Endothelial cell of umbilical vein (primary cell): ENCODE measurements around the gene RAB42. TPM values are rescaled to one million over a fixed set of nuclear protein-coding genes. Genes with fewer than 3 reads are reported as not detected.

Source experiments
- BruUV-seq: library from RNA; stranded (reverse); fragments of 400-500 nt; replicated peaks from 2 replicates; lab custom pipeline; 2021; lab: Mats Ljungman, UMichigan
- CTCF ChIA-PET: fragments of 300-600, 350-600 bp; sonication (Branson Sonifier 250); formaldehyde crosslinking; loops from one replicate; lab custom pipeline; 2021; ENCODE audit warnings: antibody characterized with exemption, inconsistent platforms; lab: Charles Lee
- POLR2A ChIA-PET: fragments of 300-600, 350-600 bp; sonication (Branson Sonifier 250); formaldehyde crosslinking; loops from one replicate; lab custom pipeline; 2021; ENCODE audit warnings: antibody characterized with exemption, inconsistent platforms; lab: Charles Lee
- DNase-seq: peaks from one replicate; pipeline ENCODE4 v3.0.0-alpha.2; 2011; ENCODE audit warnings: low read depth, low spot score
- FAIRE-seq: peaks from 2 replicates; lab custom pipeline; 2011; peaks lifted over from hg19 to GRCh38; lab: Jason Lieb, UNC
- H2AFZ ChIP-seq: 2 replicates; pipeline ENCODE4 v1.6.0; 2012; ENCODE audit warnings: low read depth, low read length, control low read depth, inconsistent platforms
- H3K27ac ChIP-seq: 2 replicates; pipeline ENCODE4 v1.5.1; 2011; ENCODE audit warnings: low read depth, mild to moderate bottlenecking, control low read depth, low read length, moderate library complexity; ENCODE audit not compliant: insufficient read depth
- H3K27me3 ChIP-seq, 2 experiments: 2 replicates each; pipeline versions ENCODE4 v1.6.0 to v1.6.1; 2011; ENCODE audit warnings: low read length in 2 of 2, mixed read lengths in 1 of 2; ENCODE audit not compliant: control insufficient read depth in 2 of 2, insufficient read depth in 2 of 2
- H3K36me3 ChIP-seq, 2 experiments: 2 replicates in 1 of 2; 3 replicates in 1 of 2; pipeline ENCODE4 v1.5.1; 2011; ENCODE audit warnings: low read length in 2 of 2, mild to moderate bottlenecking in 1 of 2, moderate library complexity in 1 of 2; ENCODE audit not compliant: control insufficient read depth in 2 of 2, insufficient read depth in 2 of 2; ENCODE audit errors: extremely low read depth in 1 of 2
- H3K4me1 ChIP-seq: 3 replicates; pipeline ENCODE4 v1.5.1; 2011; ENCODE audit warnings: mild to moderate bottlenecking, low read length; ENCODE audit not compliant: control insufficient read depth, insufficient read depth; ENCODE audit errors: extremely low read depth
- H3K4me2 ChIP-seq: 2 replicates; pipeline ENCODE4 v1.6.1; 2011; ENCODE audit warnings: low read length, control low read depth, mixed read lengths; ENCODE audit not compliant: insufficient read depth
- H3K4me3 ChIP-seq, 3 experiments: fragments of 200-600 bp in 1 of 3; sonication (generic), shearing (Covaris generic) in 1 of 3; replicated peaks in 1 of 3; 2 replicates each; pipeline ENCODE4 v1.5.1; 2011 to 2016; ENCODE audit warnings: control low read depth in 3 of 3, low read length in 3 of 3, mild to moderate bottlenecking in 2 of 3, inconsistent platforms in 1 of 3, low read depth in 1 of 3, moderate library complexity in 1 of 3; ENCODE audit not compliant: insufficient read depth in 1 of 3
- H3K79me2 ChIP-seq: 2 replicates; pipeline ENCODE4 v1.6.0; 2012; ENCODE audit warnings: low read length, inconsistent platforms; ENCODE audit not compliant: control insufficient read depth, insufficient read depth
- H3K9ac ChIP-seq: replicated peaks from 2 replicates; pipeline ENCODE3; 2011; ENCODE audit warnings: low read length, control low read depth; ENCODE audit not compliant: insufficient read depth; ENCODE audit errors: extremely low read depth
- H3K9me1 ChIP-seq: replicated peaks from 3 replicates; pipeline ENCODE4 v1.6.0; 2011; ENCODE audit warnings: mild to moderate bottlenecking, low read length; ENCODE audit not compliant: control insufficient read depth, insufficient read depth; ENCODE audit errors: extremely low read depth
- H3K9me3 ChIP-seq: replicated peaks from 2 replicates; pipeline ENCODE4 v1.5.1; 2012; ENCODE audit warnings: low read length, inconsistent platforms; ENCODE audit not compliant: control insufficient read depth, insufficient read depth
- H4K20me1 ChIP-seq: replicated peaks from 2 replicates; pipeline ENCODE3; 2011; ENCODE audit warnings: mild to moderate bottlenecking, low read length; ENCODE audit not compliant: control insufficient read depth, insufficient read depth; ENCODE audit errors: extremely low read depth
- EZH2 ChIP-seq: IDR thresholded peaks from 2 replicates; pipeline ENCODE4 v1.6.1; 2012; ENCODE audit warnings: borderline replicate concordance, low read depth, mild to moderate bottlenecking, moderate library complexity, low read length, inconsistent platforms; ENCODE audit not compliant: severe bottlenecking
- FOS ChIP-seq: IDR thresholded peaks from 2 replicates; pipeline ENCODE4 v1.6.1; 2011; ENCODE audit warnings: mild to moderate bottlenecking, low read length, moderate library complexity, borderline replicate concordance; ENCODE audit not compliant: insufficient read depth
- GATA2 ChIP-seq: IDR thresholded peaks from 2 replicates; pipeline ENCODE4 v1.7.0; 2011; ENCODE audit warnings: low read depth, mild to moderate bottlenecking, moderate library complexity, mixed read lengths, low read length; ENCODE audit not compliant: insufficient read length, insufficient read depth
- JUN ChIP-seq: IDR thresholded peaks from 2 replicates; pipeline ENCODE4 v1.6.1; 2011; ENCODE audit warnings: borderline replicate concordance, low read depth; ENCODE audit not compliant: insufficient read length, insufficient read depth
- MYC ChIP-seq: IDR thresholded peaks from one replicate; pipeline ENCODE4 v1.6.1; 2011; ENCODE audit warnings: mild to moderate bottlenecking, low read depth, low read length
- POLR2A ChIP-seq: IDR thresholded peaks from 2 replicates; pipeline ENCODE4 v1.6.1; 2012; ENCODE audit warnings: low read depth, mild to moderate bottlenecking, control low read depth, low read length
- POLR2AphosphoS5 ChIP-seq: IDR thresholded peaks from 2 replicates; pipeline ENCODE4 v1.6.1; 2012; ENCODE audit warnings: low read depth, mild to moderate bottlenecking, control low read depth, low read length, moderate library complexity; ENCODE audit not compliant: insufficient read depth
- dilution Hi-C: fragments of 300-500 bp; cut with MboI; formaldehyde crosslinking; loops from one replicate; pipeline ENCODE4 v1.15.0; 2019; ENCODE audit warnings: low sequenced_read_pairs; ENCODE audit not compliant: extremely low pct_ligation_motif_present
- intact Hi-C: fragments of 100-400 bp; cut with micrococcal nuclease; formaldehyde crosslinking; loops from one replicate; pipeline ENCODE4 v1.10.0; 2022
- polyA plus RNA-seq, 4 experiments: library from polyadenylated mRNA; depleted of rRNA in 3 of 4; stranded (reverse) in 3 of 4; unstranded in 1 of 4; fragments of >200 nt; gene quantifications; 2 replicates each; pipeline versions ENCODE4 v1.2.1 to v1.2.3, GENCODE V29; 2011 to 2012; ENCODE audit warnings: missing spikeins in 1 of 4
- total RNA-seq: library from RNA; stranded (reverse); gene quantifications from 2 replicates; pipeline ENCODE4 v1.2.3, GENCODE V29; 2021
- TF ChIP-seq, protein P1 (sequence below), 2 donors: IDR thresholded peaks; 1 replicate in 1 of 2; 2 replicates in 1 of 2; pipeline ENCODE4 v1.5.1; 2011; ENCODE audit warnings: low read length in 2 of 2, mild to moderate bottlenecking in 2 of 2, moderate library complexity in 2 of 2, control low read depth in 1 of 2, inconsistent platforms in 1 of 2, low read depth in 1 of 2; ENCODE audit not compliant: insufficient read depth in 1 of 2; ENCODE audit errors: extremely low read depth in 1 of 2
- TF ChIP-seq, protein P2 (sequence below): IDR thresholded peaks from 2 replicates; pipeline ENCODE4 v1.6.1; 2011; ENCODE audit not compliant: insufficient read depth, insufficient read length

The RAB42 gene
- total and polyA plus RNA-seq, 2 donors (not counting 3 experiments of a cell fraction or from before 2014, with no cell fraction given): 1.2 to 1.8 TPM

DNA sequence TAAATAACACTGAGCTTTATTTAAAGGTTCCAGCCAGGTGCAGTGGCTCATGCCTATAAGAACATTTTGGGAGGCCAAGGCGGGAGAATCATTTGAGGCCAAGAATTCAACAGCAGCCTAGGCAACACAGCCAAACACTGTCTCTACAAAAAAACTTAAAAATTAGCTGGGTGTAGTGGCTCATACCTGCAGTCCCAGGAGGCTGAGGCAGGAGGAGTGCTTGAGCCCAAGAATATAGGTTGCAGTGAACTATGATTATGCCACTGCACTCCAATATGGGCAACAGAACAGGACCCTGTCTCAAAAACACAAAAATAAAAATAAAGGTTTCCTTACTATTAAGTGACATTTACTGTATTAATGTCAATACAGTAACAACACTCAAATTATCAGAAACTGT is 48.7 kb downstream of the RAB42 start:
- dilution Hi-C loops: no loop called here
- H3K4me3 ChIP-seq: no peak overlapping the region
- H3K4me1 ChIP-seq: peaks cover 16% of the 10 kb centered on the region
- peaks cover 7% of the 10 kb centered on the region for H3K79me2 ChIP-seq
- POLR2A ChIA-PET: interaction anchor here (1.6 kb wide), 1 partner anchor 59 kb away, joined by 9 read pairs; no protein-coding TSS in a partner anchor
- CTCF ChIA-PET: interaction anchor here (0.8 to 2.8 kb wide), 8 partner anchors 9 to 392 kb away, joined by 3 to 25 read pairs (median 4); no protein-coding TSS in a partner anchor
- FAIRE-seq: no peak
- H2AFZ ChIP-seq: no peak overlapping the region
- H3K36me3 ChIP-seq: no peaks in the 10 kb centered on the region
- H3K4me2 ChIP-seq: no peak overlapping the region
- H3K9me1 ChIP-seq: no peaks in the 10 kb centered on the region
- intact Hi-C loops: loop anchor here (5.0 kb wide), 3 partner anchors 123 to 562 kb away; partner anchors contain the start of gene SRSF4
- no peak for TF ChIP-seq JUN
- TF ChIP-seq, protein P1, sequence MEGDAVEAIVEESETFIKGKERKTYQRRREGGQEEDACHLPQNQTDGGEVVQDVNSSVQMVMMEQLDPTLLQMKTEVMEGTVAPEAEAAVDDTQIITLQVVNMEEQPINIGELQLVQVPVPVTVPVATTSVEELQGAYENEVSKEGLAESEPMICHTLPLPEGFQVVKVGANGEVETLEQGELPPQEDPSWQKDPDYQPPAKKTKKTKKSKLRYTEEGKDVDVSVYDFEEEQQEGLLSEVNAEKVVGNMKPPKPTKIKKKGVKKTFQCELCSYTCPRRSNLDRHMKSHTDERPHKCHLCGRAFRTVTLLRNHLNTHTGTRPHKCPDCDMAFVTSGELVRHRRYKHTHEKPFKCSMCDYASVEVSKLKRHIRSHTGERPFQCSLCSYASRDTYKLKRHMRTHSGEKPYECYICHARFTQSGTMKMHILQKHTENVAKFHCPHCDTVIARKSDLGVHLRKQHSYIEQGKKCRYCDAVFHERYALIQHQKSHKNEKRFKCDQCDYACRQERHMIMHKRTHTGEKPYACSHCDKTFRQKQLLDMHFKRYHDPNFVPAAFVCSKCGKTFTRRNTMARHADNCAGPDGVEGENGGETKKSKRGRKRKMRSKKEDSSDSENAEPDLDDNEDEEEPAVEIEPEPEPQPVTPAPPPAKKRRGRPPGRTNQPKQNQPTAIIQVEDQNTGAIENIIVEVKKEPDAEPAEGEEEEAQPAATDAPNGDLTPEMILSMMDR (IDR thresholded peaks at IDR 0.05; ENCODE audit: extremely low read depth in 1 of 2, insufficient read depth in 1 of 2, low read depth in 1 of 2, low read length in 2 of 2): peak; percentile 13 to 25
- H3K27ac ChIP-seq: no peak overlapping the region
- no peak overlapping the region for H3K9ac ChIP-seq
- H3K9me3 ChIP-seq: no peaks in the 10 kb centered on the region
- H3K27me3 ChIP-seq: no peaks in the 10 kb centered on the region
- BruUV-seq: no TSS peak
- DNase-seq: peak; percentile 26
- H4K20me1 ChIP-seq: no peaks in the 10 kb centered on the region

DNA sequence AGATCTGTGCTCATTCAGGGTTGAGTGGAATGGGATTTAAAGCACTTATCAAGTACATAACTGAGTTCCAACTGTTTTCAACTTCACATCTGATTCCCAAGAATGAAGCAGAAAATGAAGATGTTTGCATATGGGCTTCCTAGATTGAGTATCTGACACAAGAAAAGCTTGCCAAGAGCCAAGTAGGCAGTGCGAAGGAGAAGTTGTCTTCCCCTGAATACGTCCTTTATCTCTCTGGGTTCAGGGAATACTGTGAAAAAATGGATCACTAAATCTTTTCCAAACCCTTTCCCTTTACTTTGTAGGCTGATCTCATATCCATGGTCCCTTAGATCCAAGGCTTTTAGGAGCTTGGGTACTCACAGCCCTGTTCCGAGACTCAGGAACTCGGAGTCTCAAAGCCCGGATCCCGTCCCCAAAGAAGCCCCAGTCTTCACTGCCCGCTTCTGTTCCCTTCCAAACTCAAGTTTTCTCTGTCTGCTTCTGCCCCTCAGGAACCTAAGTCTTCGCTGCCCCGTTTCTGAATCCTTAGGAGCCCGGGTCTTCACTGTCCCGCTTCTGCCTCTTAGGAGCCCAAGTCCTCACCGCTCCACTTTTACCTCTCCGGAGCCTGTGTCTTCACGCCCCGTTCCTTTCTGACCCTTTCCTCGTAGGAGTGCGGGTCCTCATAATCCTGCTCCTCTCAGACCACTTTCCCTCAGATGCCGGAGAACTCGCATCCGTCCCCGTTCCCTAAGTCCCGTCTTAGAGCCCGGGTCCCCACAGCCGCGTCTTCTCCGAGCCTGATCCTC is 50.2 kb downstream of the RAB42 start:
- Histone ChIP-seq H3K9ac (peak overlapping the region; percentile 84), H3K27ac (peak overlapping the region; percentile 70), H3K4me2 (peak overlapping the region; percentile 95), H3K79me2 (peaks cover 7% of the 10 kb centered on the region), H2AFZ (peak overlapping the region; percentile 74), H4K20me1 (no peaks in the 10 kb centered on the region), H3K27me3 (no peaks in the 10 kb centered on the region), H3K4me3 (peak overlapping the region; percentile 70 to 89 (median 82)), H3K36me3 (no peaks in the 10 kb centered on the region), H3K9me3 (no peaks in the 10 kb centered on the region), H3K4me1 (peaks cover 16% of the 10 kb centered on the region), H3K9me1 (no peaks in the 10 kb centered on the region)
- ChIA-PET CTCF (interaction anchor here (0.9 to 2.8 kb wide), 11 partner anchors 26 to 973 kb away, joined by 3 to 25 read pairs (median 7); partner anchors contain the start of genes GMEB1 and YTHDF2), POLR2A (interaction anchor here (0.6 to 1.5 kb wide), 11 partner anchors 10 to 394 kb away, joined by 3 to 10 read pairs (median 3); partner anchors contain the start of genes GMEB1, RCC1 and YTHDF2)
- no peak for TF ChIP-seq MYC
- no peak for TF ChIP-seq JUN
- TF ChIP-seq POLR2A: no peak
- TF ChIP-seq GATA2: no peak
- no peak for TF ChIP-seq FOS
- TF ChIP-seq EZH2: no peak
- TF ChIP-seq, protein P2, sequence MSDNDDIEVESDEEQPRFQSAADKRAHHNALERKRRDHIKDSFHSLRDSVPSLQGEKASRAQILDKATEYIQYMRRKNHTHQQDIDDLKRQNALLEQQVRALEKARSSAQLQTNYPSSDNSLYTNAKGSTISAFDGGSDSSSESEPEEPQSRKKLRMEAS: no peak
- TF ChIP-seq, protein P1 (IDR thresholded peaks at IDR 0.05; ENCODE audit: extremely low read depth in 1 of 2, insufficient read depth in 1 of 2, low read depth in 1 of 2, low read length in 2 of 2): no peak
- TF ChIP-seq POLR2AphosphoS5: no peak
- FAIRE-seq (no peak), DNase-seq (peak; percentile 53)
- dilution Hi-C loops (no loop called here), intact Hi-C loops (loop anchor here (1.0 to 5.0 kb wide), 4 partner anchors 61 to 560 kb away; partner anchors contain the start of gene SRSF4)
- no TSS peak for BruUV-seq
